Activated CD8-positive, alpha-beta T cell treated with anti-CD3 and anti-CD28 coated beads for 36 hours (primary cell): ENCODE data around the gene KDM5A. TPM values are rescaled to one million over a fixed set of nuclear protein-coding genes. Genes with fewer than 3 reads are reported as not detected.

ENCODE experiments used
- ATAC-seq: fragments of 200-7000 bp; cut with Tn5 transposase; one replicate; pipeline ENCODE4 v1.10.0; 2021; ENCODE audit warnings: mild to moderate bottlenecking, moderate library complexity
- CTCF ChIA-PET: fragments of 350-600 bp; sonication (Branson Sonifier 250); formaldehyde crosslinking; loops from one replicate; lab custom pipeline; 2021; ENCODE audit warnings: antibody characterized with exemption; lab: Charles Lee
- POLR2A ChIA-PET: fragments of 350-600 bp; sonication (Branson Sonifier 250); formaldehyde crosslinking; loops from one replicate; lab custom pipeline; 2021; ENCODE audit warnings: antibody characterized with exemption; lab: Charles Lee
- DNase-seq: peaks from one replicate; pipeline ENCODE4 v3.0.0-alpha.2; 2020
- H3K27ac Mint-ChIP-seq: one replicate; pipeline ENCODE4 v1.8.0; 2021; ENCODE audit warnings: mild to moderate bottlenecking, mixed read lengths
- H3K27me3 Mint-ChIP-seq: one replicate; pipeline ENCODE4 v1.8.0; 2021; ENCODE audit warnings: mixed read lengths
- H3K36me3 Mint-ChIP-seq: one replicate; pipeline ENCODE4 v1.8.0; 2021; ENCODE audit warnings: low read depth, mixed read lengths
- H3K4me1 Mint-ChIP-seq: one replicate; pipeline ENCODE4 v1.8.0; 2021; ENCODE audit warnings: low read depth, mixed read lengths
- H3K4me3 Mint-ChIP-seq: one replicate; pipeline ENCODE4 v1.8.0; 2021; ENCODE audit warnings: mild to moderate bottlenecking, moderate library complexity, mixed read lengths
- H3K9me3 Mint-ChIP-seq: one replicate; pipeline ENCODE4 v1.8.0; 2021; ENCODE audit warnings: mixed read lengths
- intact Hi-C: fragments of 100-400 bp; cut with micrococcal nuclease; formaldehyde crosslinking; loops from one replicate; pipeline ENCODE4 v1.10.0; 2022
- total RNA-seq, 2 experiments: library from RNA; stranded (reverse); gene quantifications; one replicate each; pipeline ENCODE4 v1.2.3, GENCODE V29; 2021
- TF ChIP-seq, protein P1 (sequence below): fragments of 200-600 bp; IDR thresholded peaks from one replicate; pipeline ENCODE4 v1.8.0; 2022; ENCODE audit warnings: antibody characterized with exemption, mild to moderate bottlenecking

KDM5A gene
- total RNA-seq, 2 experiments from 2014 or later: 60.0 to 68.9 TPM

DNA sequence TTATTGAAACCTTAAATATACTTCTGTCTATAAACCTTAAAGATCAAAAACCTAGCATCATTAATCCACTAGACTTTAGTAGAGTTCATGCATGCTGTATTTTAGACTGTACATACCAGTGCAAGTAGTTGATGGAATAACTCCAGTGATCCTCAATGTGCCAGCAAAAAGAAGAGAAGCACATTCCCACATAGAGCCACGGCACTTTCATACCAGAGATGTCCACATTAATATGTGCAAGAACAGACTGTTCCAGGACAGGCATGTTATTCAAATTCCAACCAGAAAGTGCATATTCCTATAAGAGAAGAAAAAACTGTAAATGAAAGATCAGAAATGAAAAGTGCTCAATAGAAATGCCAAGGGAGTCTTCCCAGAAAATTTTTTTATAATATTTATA, 55.0 kb downstream of the KDM5A start:
- POLR2A ChIA-PET: no interaction called here
- intact Hi-C loops: no loop called here
- H3K27ac Mint-ChIP-seq: no peak overlapping the region
- DNase-seq (no peak), ATAC-seq (no peak)
- CTCF ChIA-PET: interaction anchor here (1.4 kb wide), 1 partner anchor 119 kb away, joined by 3 read pairs; no protein-coding TSS in a partner anchor
- H3K36me3 Mint-ChIP-seq: peaks cover 28% of the 10 kb centered on the region
- no peak overlapping the region for H3K4me3 Mint-ChIP-seq
- no peaks in the 10 kb centered on the region for H3K27me3 Mint-ChIP-seq
- no peaks in the 10 kb centered on the region for H3K9me3 Mint-ChIP-seq
- TF ChIP-seq, protein P1, sequence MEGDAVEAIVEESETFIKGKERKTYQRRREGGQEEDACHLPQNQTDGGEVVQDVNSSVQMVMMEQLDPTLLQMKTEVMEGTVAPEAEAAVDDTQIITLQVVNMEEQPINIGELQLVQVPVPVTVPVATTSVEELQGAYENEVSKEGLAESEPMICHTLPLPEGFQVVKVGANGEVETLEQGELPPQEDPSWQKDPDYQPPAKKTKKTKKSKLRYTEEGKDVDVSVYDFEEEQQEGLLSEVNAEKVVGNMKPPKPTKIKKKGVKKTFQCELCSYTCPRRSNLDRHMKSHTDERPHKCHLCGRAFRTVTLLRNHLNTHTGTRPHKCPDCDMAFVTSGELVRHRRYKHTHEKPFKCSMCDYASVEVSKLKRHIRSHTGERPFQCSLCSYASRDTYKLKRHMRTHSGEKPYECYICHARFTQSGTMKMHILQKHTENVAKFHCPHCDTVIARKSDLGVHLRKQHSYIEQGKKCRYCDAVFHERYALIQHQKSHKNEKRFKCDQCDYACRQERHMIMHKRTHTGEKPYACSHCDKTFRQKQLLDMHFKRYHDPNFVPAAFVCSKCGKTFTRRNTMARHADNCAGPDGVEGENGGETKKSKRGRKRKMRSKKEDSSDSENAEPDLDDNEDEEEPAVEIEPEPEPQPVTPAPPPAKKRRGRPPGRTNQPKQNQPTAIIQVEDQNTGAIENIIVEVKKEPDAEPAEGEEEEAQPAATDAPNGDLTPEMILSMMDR: no peak
- H3K4me1 Mint-ChIP-seq: peaks cover 4% of the 10 kb centered on the region

- ATAC-seq: no peak
- Mint-ChIP-seq H3K27ac (no peak overlapping the region), H3K4me1 (peaks cover 4% of the 10 kb centered on the region), H3K4me3 (no peak overlapping the region), H3K36me3 (peaks cover 37% of the 10 kb centered on the region), H3K9me3 (no peaks in the 10 kb centered on the region), H3K27me3 (no peaks in the 10 kb centered on the region)
- ChIA-PET POLR2A (no interaction called here), CTCF (interaction anchor here (0.8 to 1.4 kb wide), 2 partner anchors 16 to 120 kb away, joined by 3 read pairs; no protein-coding TSS in a partner anchor)
- DNase-seq: no peak
- TF ChIP-seq, protein P1: no peak
- intact Hi-C loops: no loop called here
Observed at GRCh38 chr12:332581-333205, 56.4 kb downstream of the KDM5A start.

DNA sequence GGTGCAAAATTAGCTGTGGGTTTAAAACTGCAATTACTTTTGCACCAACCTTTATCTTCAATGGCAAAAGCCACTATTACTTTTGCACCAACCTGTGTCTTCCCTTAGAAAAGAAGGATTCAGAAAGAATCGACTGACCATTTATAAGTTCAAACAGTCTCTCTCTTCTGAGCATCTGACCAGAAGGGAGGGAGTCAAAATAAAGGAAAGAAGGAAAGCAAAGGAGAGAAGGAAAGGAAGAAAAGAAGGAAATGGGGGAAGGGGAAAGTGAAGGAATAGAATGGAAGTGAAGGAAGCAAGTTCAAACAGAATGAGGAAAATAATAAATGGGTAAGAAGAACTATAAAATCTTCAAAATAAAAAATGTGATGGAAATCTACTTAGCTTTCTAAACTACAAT, 57.8 kb downstream of the KDM5A start:
- Mint-ChIP-seq H3K4me3 (no peak overlapping the region), H3K36me3 (peaks cover 37% of the 10 kb centered on the region), H3K27ac (no peak overlapping the region), H3K27me3 (no peaks in the 10 kb centered on the region), H3K9me3 (no peaks in the 10 kb centered on the region), H3K4me1 (peaks cover 8% of the 10 kb centered on the region)
- DNase-seq: no peak
- intact Hi-C loops: no loop called here
- no peak for ATAC-seq
- ChIA-PET POLR2A (no interaction called here), CTCF (interaction anchor here (1.2 kb wide), 1 partner anchor 21 kb away, joined by 3 read pairs; no protein-coding TSS in a partner anchor)
- TF ChIP-seq, protein P1: no peak

DNA sequence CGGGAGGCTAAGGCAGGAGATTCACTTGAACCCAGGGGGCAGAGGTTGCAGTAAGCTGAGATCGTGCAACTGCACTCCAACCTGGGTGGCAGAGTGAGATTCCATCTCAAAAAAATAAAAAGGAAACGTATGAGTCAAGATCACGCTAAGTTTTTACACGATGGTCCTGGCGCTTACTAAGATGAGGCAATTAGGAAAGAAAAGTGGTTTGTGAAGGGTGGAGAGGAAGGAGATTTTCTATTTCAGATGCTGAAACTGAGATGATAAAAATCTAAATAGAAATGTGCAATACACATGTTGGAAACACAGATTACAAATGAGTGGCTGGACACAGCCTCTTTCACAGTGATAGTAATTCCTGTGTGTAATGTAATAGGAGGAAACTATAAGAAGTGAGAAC, 63.2 kb downstream of the KDM5A start:
- no peak for DNase-seq
- intact Hi-C loops: no loop called here
- TF ChIP-seq, protein P1: no peak
- CTCF ChIA-PET: no interaction called here
- POLR2A ChIA-PET: no interaction called here
- no peak overlapping the region for H3K27ac Mint-ChIP-seq
- peaks cover 7% of the 10 kb centered on the region for H3K4me1 Mint-ChIP-seq
- no peak overlapping the region for H3K4me3 Mint-ChIP-seq
- H3K36me3 Mint-ChIP-seq: peaks cover 39% of the 10 kb centered on the region
- no peaks in the 10 kb centered on the region for H3K9me3 Mint-ChIP-seq
- ATAC-seq: no peak
- no peaks in the 10 kb centered on the region for H3K27me3 Mint-ChIP-seq

- Mint-ChIP-seq H3K27me3 (no peaks in the 10 kb centered on the region), H3K4me3 (no peak overlapping the region), H3K27ac (no peak overlapping the region), H3K36me3 (peaks cover 49% of the 10 kb centered on the region), H3K9me3 (no peaks in the 10 kb centered on the region), H3K4me1 (peaks cover 7% of the 10 kb centered on the region)
- TF ChIP-seq, protein P1: no peak
- intact Hi-C loops: no loop called here
- ChIA-PET POLR2A (no interaction called here), CTCF (no interaction called here)
- DNase-seq (no peak), ATAC-seq (no peak)
Observed at GRCh38 chr12:323507-323906, 65.6 kb downstream of the KDM5A start.
